GM12801 (cell line): Measurements from ENCODE around the gene COX5B.

Experiments used
- TF ChIP-seq, protein P1 (sequence below): IDR thresholded peaks from one replicate; pipeline ENCODE4 v1.5.1; 2011; ENCODE audit warnings: control low read depth; ENCODE audit not compliant: insufficient read length; ENCODE audit errors: extremely low read depth

Gene COX5B

DNA sequence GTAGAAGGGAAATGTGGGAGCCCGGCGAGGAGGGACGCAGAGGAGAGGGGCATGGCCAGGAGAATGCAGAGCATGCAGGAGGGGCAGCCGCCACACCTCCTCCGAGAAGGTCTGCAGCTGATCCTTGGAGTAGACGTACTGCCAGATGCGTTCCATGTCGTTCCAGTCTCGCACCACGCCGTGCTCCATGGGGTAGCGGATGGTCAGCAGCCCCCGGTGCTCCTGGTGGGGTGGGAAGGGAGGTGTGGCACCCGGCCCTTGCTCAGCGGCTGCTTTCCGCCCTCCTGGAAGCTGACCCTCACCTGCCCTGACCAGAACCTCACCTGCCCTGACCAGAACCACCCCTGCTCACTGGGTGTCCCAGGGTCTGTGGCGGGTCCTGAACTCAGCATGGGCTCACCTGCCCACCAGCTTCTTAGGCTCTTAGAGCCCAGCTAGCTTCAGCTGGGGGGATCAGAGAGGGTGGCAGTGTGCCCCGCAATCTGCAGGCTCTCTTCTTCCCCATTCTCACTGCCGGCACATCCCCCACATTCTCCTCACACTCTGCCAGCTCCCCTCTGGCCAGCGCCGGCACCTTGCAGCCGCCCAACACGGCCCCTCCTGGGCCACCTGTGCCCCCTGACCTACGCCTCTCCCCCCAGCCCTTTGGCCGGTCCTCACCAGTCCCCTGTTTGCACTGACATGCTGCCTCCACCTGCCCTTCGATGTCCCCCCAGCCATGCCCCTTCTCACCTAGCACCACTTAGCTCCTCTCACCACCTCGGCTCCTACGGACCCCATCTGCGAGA is 13.6 kb downstream of the COX5B start:
- TF ChIP-seq, protein P1, sequence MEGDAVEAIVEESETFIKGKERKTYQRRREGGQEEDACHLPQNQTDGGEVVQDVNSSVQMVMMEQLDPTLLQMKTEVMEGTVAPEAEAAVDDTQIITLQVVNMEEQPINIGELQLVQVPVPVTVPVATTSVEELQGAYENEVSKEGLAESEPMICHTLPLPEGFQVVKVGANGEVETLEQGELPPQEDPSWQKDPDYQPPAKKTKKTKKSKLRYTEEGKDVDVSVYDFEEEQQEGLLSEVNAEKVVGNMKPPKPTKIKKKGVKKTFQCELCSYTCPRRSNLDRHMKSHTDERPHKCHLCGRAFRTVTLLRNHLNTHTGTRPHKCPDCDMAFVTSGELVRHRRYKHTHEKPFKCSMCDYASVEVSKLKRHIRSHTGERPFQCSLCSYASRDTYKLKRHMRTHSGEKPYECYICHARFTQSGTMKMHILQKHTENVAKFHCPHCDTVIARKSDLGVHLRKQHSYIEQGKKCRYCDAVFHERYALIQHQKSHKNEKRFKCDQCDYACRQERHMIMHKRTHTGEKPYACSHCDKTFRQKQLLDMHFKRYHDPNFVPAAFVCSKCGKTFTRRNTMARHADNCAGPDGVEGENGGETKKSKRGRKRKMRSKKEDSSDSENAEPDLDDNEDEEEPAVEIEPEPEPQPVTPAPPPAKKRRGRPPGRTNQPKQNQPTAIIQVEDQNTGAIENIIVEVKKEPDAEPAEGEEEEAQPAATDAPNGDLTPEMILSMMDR, result no peak

DNA sequence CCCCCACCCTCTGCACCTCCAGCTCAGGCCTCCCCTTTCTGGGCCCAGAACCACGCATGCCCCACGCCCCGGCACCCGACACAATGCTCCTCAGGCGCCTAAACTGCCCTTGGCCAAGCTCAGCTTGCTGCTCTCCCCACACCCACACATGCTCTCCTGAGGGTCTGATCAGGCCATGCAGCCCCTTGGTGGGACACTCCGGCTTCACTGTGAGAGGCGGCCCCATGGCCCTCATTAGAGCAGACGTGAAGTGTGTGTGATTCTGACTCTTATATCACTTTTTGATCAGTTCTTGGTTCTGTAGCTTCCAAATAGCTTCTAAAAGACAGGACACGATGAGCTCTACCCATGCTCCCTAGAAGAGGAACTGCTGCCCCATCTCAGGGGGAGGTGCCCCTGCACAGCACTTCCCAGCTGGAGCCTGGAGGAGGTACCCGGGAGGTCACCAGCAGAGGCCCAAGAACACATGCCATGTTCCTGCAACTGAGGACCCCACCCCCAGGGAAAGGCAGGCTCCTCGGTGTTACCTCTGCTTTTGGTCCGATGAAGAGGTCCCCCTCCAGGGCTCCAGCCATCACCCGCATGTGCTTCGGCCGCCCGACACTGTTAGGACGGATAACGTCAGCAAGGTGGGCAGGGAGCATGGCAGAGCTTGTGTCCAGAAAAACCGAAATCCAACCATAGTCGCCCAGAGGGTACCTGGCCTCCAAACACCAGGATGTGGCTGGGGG is 14.3 kb downstream of the COX5B start:
- TF ChIP-seq, protein P1, result no peak

DNA sequence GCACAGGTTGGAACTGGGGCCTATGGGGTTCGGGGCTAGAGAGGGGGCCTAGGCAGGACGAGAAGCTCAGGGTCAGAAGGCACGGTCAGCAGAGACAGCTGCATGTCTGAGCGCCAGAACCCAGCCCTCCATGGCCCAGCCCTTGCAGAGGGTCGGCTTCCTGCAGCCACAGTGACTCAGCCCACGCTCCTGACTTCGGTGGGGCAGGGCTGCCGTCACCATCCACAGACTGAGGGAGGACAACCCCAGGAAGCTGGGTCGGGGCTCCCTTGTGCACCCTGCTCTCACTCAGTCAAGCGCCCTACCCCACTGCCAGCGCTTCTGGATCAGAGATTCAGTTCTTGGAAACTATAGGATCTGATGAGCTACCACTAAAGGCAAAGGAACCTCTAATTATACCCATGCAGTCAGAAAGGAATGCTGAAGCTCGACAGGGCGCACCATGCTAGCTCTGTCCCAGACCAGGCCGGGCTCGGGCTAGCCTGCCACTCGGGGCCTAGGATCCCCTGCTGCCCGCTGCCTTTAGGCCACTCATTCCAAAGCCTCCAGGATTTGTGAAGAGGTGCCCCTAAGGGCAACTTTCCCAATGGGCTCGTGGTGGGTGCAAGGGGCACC is 15.0 kb downstream of the COX5B start:
- TF ChIP-seq, protein P1, result no peak

DNA sequence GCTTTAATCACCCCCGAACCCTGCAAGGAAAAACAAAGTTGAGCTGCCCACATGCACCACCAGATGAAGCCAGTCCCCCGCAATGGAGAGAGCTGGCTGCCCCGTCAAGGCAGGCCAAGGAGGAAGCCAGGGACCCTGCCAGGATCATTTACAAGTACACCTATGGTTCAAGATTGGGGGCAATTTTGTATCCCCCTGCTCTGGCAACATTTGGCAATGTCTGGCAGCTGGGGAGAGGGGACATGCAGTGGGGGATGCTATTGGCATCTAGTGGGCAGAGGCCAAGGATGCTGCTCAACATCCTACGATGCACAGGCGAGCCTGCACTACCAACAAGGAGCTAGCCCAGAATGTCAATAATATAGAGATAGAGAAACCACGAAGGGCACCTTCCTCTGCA is 16.1 kb downstream of the COX5B start:
- TF ChIP-seq, protein P1, result no peak

DNA sequence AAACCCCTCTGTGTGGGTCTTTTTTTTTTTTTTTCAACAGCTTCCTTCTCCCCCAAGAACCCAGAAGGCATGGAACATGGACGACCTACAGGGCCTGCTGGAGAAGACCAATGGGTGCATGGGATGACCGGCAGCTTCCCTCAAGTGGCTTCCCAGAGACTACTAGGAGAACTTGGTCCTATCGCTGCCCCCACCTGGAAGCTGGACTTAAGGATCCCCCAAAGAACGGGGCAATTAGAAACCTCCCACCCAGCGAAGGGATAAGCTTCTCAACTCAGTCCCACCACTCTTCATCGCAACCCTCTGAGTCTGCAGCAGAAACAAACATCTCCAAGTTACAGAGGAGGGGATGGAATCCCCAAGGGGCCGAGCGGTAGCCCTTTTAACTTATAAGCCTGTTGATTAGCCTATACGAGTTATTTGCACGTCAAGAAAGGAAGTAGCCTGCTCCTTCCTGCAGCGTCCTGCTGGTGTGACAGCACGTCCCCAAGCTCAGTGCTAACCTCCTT is 16.6 kb downstream of the COX5B start:
- TF ChIP-seq, protein P1, result no peak

DNA sequence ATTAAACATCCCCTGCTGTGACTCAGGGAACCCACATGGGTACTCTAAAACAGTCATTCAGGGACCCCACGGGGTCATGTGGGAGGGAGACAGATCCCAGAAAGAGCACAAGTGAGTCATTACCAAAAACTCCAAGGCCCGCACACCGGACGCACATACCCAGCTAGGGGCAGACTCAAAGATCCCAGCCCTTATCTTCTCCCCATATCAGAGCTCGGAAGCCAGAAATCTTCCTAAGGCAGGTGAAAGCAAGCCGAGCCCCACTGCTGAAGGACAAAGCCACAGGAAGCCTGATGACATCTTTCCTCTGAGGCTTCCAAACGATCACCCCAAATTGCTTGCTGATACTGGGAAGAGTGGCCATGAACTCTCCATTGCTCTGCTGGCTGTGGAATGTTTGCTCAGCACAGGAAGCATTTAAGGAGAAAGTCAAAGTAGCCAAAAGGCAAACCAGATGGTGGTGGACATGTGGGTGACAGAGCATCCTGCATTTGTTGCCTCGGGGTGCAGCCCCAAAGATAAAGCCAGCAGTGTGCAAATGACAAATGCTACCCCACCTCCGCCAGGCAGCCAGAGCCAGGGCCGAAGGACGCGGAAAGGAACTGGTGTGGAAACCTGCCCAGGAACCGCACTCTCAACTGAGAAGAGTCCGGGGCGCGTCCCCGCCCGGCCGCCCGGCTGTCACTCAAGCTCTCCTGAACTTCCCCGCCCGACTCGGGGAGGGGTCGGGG is 17.2 kb downstream of the COX5B start:
- TF ChIP-seq, protein P1, result no peak

DNA sequence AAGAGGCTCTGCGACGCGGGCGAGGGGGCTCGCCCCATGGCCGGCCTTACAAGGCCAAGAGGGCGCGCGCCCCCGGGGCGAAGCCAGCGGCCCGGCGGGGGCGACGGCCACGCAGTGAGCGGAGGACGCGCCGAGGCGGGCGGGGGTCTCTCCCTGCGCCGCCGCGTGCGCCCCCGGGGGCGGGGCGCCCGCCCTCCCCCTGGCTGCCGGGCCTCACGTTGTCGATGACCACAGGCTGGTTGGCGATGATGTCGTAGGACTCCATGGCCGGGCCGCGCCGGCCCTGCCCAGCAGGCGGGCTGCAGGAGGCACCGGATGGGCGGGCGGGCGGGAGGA is 17.7 kb downstream of the COX5B start:
- TF ChIP-seq, protein P1, result no peak
